ENCODE measurements around the gene TOR1AIP2. TPM values are rescaled to one million over a fixed set of nuclear protein-coding genes. Genes with fewer than 3 reads are reported as not detected.
A peak's percentile ranks its signal among the peaks of the same experiment; 100 is the strongest.

TOR1AIP2 gene
- total and polyA plus RNA-seq, 2 of the 8 experiments (the other 6 are each of a cell fraction or from before 2014, with no cell fraction given): 12.1 to 75.2 TPM

DNA sequence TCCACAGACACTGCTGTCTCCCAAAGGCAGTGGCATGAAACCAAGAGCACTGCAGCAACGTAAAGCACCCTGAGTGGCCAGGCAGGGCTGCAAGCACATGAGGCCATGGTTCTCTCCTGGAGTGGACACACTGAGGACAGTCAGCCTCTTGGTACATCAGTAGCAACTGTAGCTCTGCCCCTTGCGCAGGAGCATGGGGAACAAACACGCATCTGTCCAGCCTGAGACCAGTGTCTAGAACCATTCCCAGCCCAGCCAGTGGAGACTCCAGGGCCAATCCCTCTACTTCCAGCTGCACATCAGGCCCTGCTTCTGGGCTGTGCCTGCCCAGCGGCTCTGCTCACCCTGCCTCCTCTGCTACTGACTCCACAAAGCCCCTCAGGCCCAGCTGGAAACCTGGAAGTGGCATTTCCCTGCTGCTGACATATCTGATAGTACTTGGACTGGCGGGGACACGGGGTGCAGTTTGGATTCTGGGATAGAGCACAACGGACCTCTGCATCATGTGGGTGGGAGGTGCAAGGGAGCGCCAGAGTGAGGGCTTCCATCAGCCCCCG is 49.0 kb downstream of the TOR1AIP2 start:
- H4K91ac ChIP-seq (replicated peaks; ENCODE audit: insufficient read length, low read length): no peak overlapping the region
- no peak overlapping the region for H2AK5ac ChIP-seq (ENCODE audit: low read depth, low read length)
- H3K18ac ChIP-seq (ENCODE audit: extremely low read depth, low read length): no peak overlapping the region
- no peaks in the 10 kb centered on the region for H3K23me2 ChIP-seq (ENCODE audit: low read depth, low read length)
- H2BK12ac ChIP-seq (ENCODE audit: low read depth, low read length): no peak overlapping the region
- no peak for TF ChIP-seq EZH2 (IDR thresholded peaks at IDR 0.05; ENCODE audit: low read depth, low read length, severe bottlenecking)
- TF ChIP-seq, protein P1, sequence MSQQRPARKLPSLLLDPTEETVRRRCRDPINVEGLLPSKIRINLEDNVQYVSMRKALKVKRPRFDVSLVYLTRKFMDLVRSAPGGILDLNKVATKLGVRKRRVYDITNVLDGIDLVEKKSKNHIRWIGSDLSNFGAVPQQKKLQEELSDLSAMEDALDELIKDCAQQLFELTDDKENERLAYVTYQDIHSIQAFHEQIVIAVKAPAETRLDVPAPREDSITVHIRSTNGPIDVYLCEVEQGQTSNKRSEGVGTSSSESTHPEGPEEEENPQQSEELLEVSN (IDR thresholded peaks at IDR 0.05): no peak
- no peak for TF ChIP-seq BACH1 (IDR thresholded peaks at IDR 0.05; ENCODE audit: low read length)
- TF ChIP-seq PHF8 (conservative IDR thresholded peaks at IDR 0.05; ENCODE audit: low read depth, low read length): no peak
- H3K4me1 ChIP-seq (replicated peaks in 1 of 4; ENCODE audit: control insufficient read depth in 3 of 4, insufficient read depth in 4 of 4, low read length in 3 of 4): peaks cover 0 to 11% (median 6%) of the 10 kb centered on the region in 4 experiments; a peak in 5 of 7 replicates
- DNase-seq (ENCODE audit: low read depth in 1 of 2, low spot score in 2 of 2) (no peak), FAIRE-seq (no peak)
- no peak overlapping the region for H3K4me2 ChIP-seq (ENCODE audit: insufficient read depth in 1 of 2, low read depth in 2 of 2, low read length in 2 of 2)
- no peak overlapping the region for H3K56ac ChIP-seq (replicated peaks; ENCODE audit: insufficient read length, low read depth, low read length)
- no peak overlapping the region for H3K4ac ChIP-seq (replicated peaks; ENCODE audit: insufficient read length, low read depth, low read length)
- CTCF ChIA-PET (ENCODE audit: partially characterized antibody): interaction anchor here (1.3 to 18.9 kb wide), 2 partner anchors 17 to 18 kb away, joined by 4 to 251 read pairs; no protein-coding TSS in a partner anchor
- POLR2A ChIA-PET (ENCODE audit: partially characterized antibody): interaction anchor here (0.9 kb wide), 1 partner anchor 9 kb away, joined by 5 read pairs; no protein-coding TSS in a partner anchor
- H4K8ac ChIP-seq (ENCODE audit: extremely low read depth, insufficient read depth, low read length): peak overlapping the region; percentile 3; the same call in 1 of the 2 replicates
- no peaks in the 10 kb centered on the region for H3K9me3 ChIP-seq (ENCODE audit: insufficient read depth in 2 of 2, low read depth in 1 of 2, low read length in 1 of 2)
- H2BK5ac ChIP-seq (ENCODE audit: low read depth, low read length): no peak overlapping the region
- H3K79me2 ChIP-seq (ENCODE audit: control insufficient read depth in 1 of 2, insufficient read depth in 2 of 2, low read length in 2 of 2): no peaks in the 10 kb centered on the region
- 85% methylated on average over 9 of the region's 9 CpGs; no CpG with 5 or more reads in 1 of the 2 experiments for WGBS, 2 experiments (ENCODE audit: extremely low coverage in 1 of 2, insufficient coverage in 1 of 2, insufficient read length in 1 of 2, insufficient replicate concordance in 2 of 2, low coverage in 1 of 2, low lambda C conversion rate in 2 of 2, missing lambda C conversion rate in 1 of 2)
- no peaks in the 10 kb centered on the region for H3K36me3 ChIP-seq (ENCODE audit: control insufficient read depth in 2 of 4, insufficient read depth in 4 of 4, low read length in 3 of 4)
- H3K14ac ChIP-seq (ENCODE audit: insufficient read length): no peak overlapping the region
- no peak overlapping the region for H2BK120ac ChIP-seq (replicated peaks; ENCODE audit: low read depth, low read length)
- no peak overlapping the region for H3K4me3 ChIP-seq (ENCODE audit: extremely low read depth in 1 of 4, insufficient read depth in 2 of 4, low read depth in 3 of 4, low read length in 4 of 4)
- no peak overlapping the region for H4K5ac ChIP-seq (ENCODE audit: insufficient read length, low read depth, low read length)
- H3K9ac ChIP-seq (replicated peaks in 1 of 4; ENCODE audit: extremely low read depth in 1 of 4, low read depth in 3 of 4, low read length in 3 of 4): no peak overlapping the region
- no peak overlapping the region for H3K27ac ChIP-seq (ENCODE audit: low read depth, low read length)
- no peak overlapping the region for H3K23ac ChIP-seq (ENCODE audit: insufficient read length)
- no peaks in the 10 kb centered on the region for H4K20me1 ChIP-seq (replicated peaks in 1 of 2; ENCODE audit: control insufficient read depth in 1 of 2, insufficient read depth in 2 of 2, low read length in 2 of 2)
- H2BK20ac ChIP-seq (ENCODE audit: low read length): no peak overlapping the region
- H3K27me3 ChIP-seq (replicated peaks in 1 of 4; ENCODE audit: control insufficient read depth in 3 of 4, extremely low read depth in 1 of 4, insufficient read depth in 3 of 4, low read length in 3 of 4): no peaks in the 10 kb centered on the region
- no peak overlapping the region for H2AFZ ChIP-seq (ENCODE audit: low read length)
- no peaks in the 10 kb centered on the region; the same call in 1 of the 2 replicates for H3K79me1 ChIP-seq (ENCODE audit: low read depth, low read length)
- H2BK15ac ChIP-seq (ENCODE audit: low read length): no peak overlapping the region

Measured in H1 (cell line).